T47D (cell line): ENCODE data around the gene EGFL7.
A peak's percentile ranks its signal among the peaks of the same experiment; 100 is the strongest.
"Not testable (repeated sequence)": the region's sequence is repeated elsewhere in the genome, so short reads cannot be mapped to it uniquely, and the experiment has no call there.

Source experiments
- DNase-seq, 2 experiments: peaks; one replicate each; pipeline versions ENCODE4 v3.0.0 to v3.0.0-alpha.2; 2011 to 2012; ENCODE audit warnings: low read depth in 1 of 2, low spot score in 1 of 2
- JUND ChIP-seq: IDR thresholded peaks from 2 replicates; pipeline ENCODE4 v1.6.1; 2012; ENCODE audit warnings: low read depth
- in situ Hi-C: cut with HindIII; loops from 2 replicates; pipeline ENCODE4 v1.10.0; 2016; ENCODE audit warnings: low sequenced_read_pairs, low pct_unique_long_range_greater_than_20kb

Gene EGFL7

DNA sequence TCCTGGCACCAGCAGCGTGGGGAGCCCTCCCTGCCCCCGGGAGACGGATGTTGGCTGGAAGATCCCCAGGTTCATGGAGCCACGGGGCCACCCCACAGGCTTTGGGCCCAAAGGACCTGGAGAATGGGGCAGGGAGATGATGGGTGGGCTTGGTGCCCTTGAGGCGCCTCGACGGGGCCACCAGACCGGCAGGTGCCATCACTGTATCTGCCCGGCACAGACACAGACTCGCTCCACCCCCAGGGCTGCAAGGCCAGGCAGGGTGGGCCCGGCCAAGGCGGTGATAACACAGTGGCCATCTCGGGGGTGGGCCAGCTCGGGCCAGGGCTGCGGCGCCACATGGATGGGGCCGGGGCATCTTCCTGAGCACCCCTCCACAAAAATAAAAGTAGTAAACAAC is 35.0 kb upstream of the EGFL7 start:
- TF ChIP-seq JUND = no peak
- in situ Hi-C loops = no loop called here
- DNase-seq = no peak

DNA sequence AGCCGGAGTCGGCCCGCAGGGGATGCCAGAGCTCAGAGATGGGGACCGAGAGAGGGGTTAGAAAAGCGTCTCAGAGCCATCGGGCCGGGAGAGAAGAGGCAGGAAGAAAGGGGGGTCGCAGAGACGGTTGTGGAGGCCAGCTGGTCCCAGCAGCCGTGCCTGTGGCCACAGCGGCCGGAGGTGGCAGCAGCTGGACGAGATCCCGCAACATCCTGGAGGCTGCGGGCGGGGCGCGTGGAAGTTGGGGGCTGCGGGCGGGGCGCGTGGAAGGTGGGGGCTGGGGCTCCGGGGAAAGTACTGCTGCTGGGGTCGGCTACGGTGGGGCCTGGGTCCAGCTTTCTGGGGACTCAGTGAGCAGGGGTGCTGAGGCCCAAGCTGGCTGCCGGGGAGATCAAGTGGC is 34.4 kb upstream of the EGFL7 start:
- DNase-seq = no peak
- in situ Hi-C loops = no loop called here
- TF ChIP-seq JUND = no peak

DNA sequence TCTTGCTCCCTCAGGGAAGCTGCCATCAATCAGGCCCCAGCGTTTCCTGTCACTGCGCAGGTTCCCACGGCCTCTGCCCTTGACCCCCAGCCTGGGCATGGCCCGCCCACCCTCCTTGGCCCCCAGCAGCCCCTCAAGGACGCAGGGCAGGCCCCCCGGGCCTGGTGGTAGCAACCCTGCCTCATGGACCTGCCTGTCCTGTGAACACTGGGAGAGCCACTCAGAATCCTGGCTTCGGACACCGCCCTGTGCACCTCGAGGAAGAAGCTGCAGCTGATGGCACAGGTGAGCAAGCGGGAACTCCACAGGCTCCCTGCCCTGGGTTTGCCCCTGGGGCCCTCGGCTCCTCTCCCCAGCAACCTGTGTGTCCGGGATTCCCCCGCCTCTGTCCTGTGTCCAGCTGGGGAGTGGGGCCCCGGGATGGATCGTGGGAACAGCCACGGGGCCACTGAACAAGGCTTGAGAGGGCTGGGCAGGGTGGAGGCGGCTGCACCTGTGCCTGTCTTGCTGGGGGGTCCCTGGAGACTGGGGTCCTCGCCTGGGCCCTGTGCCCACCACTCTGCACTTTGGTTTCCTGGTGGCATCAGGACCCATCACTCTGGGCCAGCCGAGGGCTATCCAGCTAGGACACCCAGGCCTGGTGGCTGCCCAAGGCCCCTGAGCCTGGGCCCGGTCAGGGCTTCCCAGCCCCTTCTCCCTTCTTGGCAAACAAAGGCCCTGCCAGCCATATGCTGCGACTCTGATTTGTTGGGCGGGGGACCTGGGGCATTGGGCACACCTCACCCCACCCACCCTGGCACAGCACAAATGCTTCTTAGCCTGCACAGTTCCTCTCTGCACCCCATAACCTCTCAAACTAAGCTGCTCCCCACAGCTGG is 33.5 kb upstream of the EGFL7 start:
- no peak for DNase-seq
- TF ChIP-seq JUND = no peak
- in situ Hi-C loops = no loop called here

DNA sequence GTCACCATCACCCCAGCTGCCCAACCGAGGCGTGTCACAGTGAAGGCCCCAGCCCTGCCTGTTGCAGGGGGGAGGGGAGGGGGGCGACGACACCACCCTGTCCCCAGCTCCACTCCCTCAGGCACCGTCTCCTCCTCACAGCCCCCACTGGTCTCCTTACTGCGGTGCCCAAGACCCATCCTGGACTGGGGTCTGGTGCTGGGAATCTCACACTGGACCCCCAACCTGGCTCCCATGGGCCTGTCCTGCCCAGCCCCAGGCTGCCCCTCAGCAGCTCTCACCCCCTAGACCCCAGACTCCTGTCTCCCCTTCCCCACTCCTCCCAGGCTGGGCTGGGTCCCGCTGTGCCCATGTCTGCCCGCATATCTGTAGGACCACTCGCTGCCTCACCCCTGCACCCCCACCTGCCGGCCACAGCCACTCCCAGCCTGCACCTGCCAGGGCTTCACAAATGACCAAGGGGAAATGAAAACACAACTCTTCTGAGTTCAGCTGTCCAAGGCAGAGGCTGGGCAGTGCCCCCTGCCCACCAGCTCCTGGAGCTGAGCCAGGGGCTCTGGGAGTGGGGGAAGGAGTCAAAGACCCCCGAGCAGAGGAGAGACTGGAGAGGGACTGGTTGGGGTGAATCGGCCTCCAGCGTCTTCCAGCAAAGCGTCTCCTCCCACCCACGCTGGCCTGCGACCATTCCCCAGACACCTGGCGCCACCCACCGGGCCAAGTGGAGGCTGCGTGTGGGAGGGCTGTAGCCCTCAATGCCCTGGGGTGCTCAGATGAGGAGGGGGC is 32.6 kb upstream of the EGFL7 start:
- no peak for TF ChIP-seq JUND
- peak in 1 of 2 experiments; percentile 65 for DNase-seq
- in situ Hi-C loops = no loop called here

DNA sequence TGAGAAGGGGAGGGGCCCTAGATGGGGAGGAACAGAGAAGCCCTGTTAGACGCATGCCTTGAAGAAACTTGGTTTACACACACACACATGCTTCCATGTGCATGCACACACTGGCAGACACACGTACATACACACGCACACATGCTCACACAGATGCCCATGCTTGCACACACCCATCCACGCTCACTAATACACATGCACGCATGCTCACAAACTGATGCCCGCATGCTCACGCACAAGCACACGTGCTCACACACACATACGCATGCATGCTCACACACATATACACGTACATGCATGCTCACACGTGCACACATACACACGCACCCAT is 32.1 kb upstream of the EGFL7 start:
- DNase-seq = no peak
- TF ChIP-seq JUND = no peak
- in situ Hi-C loops = no loop called here

DNA sequence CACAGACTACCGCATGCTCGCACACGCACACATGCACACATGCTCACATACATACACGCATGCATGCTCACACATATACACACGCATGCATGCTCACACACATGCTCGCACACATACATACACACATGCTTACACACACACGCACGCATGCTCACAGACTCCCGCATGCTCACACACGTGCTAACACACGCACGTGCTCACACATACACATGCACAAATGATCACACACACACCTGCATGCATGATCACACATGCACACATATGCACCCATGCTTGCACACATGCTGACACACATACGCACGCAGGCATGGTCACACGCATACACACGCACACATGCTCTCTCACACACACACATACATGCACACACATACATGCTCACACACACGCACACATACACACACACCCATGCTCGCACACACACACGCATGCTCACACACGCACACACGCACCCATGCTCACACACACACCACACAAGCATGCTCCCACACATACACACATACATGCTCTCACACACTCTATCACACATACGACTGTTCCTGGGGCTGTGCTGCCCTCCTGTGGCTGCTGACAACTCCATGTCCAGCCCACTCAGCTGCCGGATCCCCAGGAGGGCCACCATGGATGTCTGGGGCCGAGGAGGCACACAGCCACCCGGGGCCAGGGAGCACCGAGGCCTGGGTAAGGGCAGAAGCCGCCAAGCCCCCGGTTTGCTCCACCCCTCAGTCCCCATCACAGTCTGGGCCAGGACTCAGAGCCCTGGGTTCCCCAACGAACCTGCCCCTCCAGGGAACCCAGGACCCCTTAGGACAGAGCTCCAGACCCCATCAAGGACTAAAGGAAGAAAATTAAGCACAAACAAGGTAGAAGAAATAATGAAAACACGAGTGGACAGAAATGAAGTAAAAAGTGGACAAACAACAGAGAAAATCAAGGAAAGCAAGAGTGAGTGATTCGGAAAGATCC is 31.4 kb upstream of the EGFL7 start:
- peak; percentile 85 to 88 for DNase-seq
- TF ChIP-seq JUND = no peak
- in situ Hi-C loops = no loop called here

DNA sequence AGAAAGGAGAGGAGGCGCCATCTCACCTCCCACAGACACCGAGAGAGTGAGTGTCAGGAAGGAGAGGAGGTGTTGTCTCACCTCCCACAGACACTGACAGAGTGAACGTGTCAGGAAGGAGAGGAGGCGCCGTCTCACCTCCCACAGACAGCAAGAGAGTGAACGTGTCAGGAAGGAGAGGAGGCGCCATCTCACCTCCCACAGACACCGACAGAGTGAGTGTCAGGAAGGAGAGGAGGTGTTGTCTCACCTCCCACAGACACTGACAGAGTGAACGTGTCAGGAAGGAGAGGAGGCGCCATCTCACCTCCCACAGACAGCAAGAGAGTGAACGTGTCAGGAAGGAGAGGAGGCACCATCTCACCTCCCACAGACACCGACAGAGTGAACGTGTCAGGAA is 30.6 kb upstream of the EGFL7 start:
- DNase-seq, in situ Hi-C loops: not testable (repeated sequence)

DNA sequence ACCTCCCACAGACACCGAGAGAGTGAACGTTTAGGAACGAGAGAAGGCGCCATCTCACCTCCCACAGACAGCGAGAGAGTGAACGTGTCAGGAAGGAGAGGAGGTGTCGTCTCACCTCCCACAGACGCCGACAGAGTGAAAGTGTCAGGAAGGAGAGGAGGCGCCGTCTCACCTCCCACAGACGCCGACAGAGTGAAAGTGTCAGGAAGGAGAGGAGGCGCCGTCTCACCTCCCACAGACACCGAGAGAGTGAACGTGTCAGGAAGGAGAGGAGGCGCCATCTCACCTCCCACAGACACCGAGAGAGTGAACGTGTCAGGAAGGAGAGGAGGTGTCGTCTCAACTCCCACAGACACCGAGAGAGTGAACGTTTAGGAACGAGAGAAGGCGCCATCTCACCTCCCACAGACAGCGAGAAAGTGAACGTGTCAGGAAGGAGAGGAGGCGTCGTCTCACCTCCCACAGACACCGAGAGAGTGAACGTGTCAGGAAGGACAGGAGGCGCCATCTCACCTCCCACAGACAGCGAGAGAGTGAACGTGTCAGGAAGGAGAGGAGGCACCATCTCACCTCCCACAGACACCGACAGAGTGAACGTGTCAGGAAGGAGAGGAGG is 30.1 kb upstream of the EGFL7 start:
- in situ Hi-C loops, DNase-seq: not testable (repeated sequence)

DNA sequence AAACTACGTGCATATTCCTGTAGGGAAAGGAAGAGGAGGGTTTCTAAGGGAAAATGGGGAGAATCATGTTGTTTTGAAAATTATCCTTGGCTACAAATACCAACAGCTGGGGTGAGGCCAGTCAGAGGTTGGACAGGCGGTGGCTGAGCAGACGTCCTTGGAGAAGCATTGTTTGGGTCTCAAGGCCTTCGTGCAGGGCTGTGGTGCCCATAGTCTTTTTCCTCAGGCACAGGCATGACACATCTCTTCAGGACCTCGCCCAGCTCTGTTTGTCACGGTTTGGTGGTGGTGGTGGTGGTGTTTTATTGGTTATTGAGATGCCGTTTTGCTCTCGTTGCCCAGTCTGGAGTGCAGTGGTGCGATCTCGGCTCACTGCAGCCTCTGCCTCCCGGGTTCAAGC is 27.8 kb upstream of the EGFL7 start:
- in situ Hi-C loops = no loop called here

DNA sequence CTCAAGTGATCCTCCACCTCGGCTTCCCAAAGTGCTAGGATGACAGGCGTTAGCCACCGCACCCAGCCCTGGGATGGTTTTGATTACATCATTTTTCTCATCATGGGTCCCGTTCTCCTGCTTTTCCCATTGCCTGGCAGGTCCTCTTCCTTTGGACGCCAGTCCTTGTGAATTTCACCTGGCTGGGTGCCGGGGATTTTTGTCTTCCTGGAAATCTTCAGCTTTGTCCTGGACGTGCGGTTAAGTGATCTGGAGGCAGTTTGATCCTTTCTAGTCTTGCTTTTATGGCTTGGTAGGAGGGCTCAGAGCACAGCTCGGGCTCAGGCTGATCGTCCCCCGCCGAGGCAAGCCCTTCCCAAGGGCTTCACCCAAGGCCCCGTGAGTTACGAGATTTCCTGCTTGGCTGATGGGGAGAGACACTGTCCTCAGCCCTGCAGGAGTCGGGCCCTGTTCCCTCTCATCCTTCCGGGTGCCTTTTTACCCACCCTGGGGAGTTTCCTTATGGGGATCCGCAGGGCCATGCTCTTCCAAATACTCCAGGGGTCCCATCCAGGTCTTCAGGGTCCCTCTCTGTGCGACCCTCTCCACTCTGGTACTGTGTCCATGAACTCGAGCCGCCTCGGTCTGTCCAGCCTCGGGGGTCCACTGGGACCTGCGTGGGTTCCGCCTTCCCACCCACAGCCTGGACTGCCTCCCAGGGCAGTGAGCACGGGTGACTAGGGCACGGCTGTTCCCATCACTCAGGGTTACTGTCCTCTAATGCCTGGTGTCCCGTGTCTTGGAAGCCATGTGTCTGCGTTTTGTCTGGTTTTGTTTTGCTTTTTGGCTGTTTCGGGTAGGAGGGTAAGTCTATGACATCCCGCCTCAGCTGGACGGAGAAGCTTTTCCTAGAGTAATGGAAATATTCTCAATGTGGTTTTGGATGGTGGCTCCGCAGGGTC is 22.3 kb upstream of the EGFL7 start:
- no peak for DNase-seq
- TF ChIP-seq JUND = no peak
- in situ Hi-C loops = no loop called here

More for the DNA sequence above, 27.8 kb upstream of the EGFL7 start:
- TF ChIP-seq JUND = no peak
- no peak for DNase-seq

DNA sequence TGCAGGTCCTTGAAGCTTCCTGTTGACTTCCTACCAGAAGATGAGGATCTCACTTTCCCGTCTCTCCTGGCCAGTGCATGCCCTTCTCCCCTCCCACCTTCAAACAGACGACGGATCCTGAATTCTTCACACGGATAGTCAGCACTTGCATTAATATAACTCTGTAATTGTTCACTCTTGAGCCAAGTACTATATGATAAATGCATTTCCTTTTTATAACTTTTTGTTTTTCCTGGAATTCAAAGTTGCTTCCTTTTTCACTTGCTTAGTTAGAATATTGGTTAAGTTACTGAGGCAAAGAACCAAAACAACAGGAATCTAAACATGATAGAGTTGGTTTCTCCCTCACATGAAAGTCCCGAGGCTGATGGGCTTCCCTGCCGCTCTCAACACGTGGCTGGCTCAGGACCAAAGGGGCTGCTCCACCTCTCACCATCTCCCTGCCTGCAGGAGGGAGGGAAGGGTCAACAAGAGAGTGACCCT is 20.2 kb upstream of the EGFL7 start:
- no peak for TF ChIP-seq JUND
- in situ Hi-C loops = no loop called here
- DNase-seq = no peak
